Panc1 (cell line): ENCODE data around the gene SH3RF2. TPM values are rescaled to one million over a fixed set of nuclear protein-coding genes. Genes with fewer than 3 reads are reported as not detected.

ENCODE experiments used
- ATAC-seq: fragments of 200-7000 bp; cut with Tn5 transposase; 2 replicates; pipeline ENCODE4 v1.9.1; 2020; ENCODE audit warnings: mild to moderate bottlenecking, moderate library complexity
- BruUV-seq: library from RNA; stranded (reverse); fragments of 400-500 nt; replicated peaks from 2 replicates; lab custom pipeline; 2021; lab: Mats Ljungman, UMichigan
- CTCF ChIA-PET: fragments of 300-600 bp; sonication (Branson Sonifier 250); formaldehyde crosslinking; loops from one replicate; lab custom pipeline; 2022; ENCODE audit warnings: antibody characterized with exemption; lab: Charles Lee
- POLR2A ChIA-PET: fragments of 300-600 bp; sonication (Branson Sonifier 250); formaldehyde crosslinking; loops from one replicate; lab custom pipeline; 2022; ENCODE audit warnings: antibody characterized with exemption; lab: Charles Lee
- DNase-seq: peaks from one replicate; pipeline ENCODE4 v3.0.0-alpha.2; 2010; ENCODE audit warnings: low read depth, low spot score
- H3K27ac ChIP-seq: 2 replicates; pipeline ENCODE4 v1.5.1; 2011; ENCODE audit warnings: mild to moderate bottlenecking, low read length, inconsistent platforms
- H3K27me3 ChIP-seq: fragments of 200-500 bp; sonication (Bioruptor generic); 2 replicates; pipeline ENCODE4 v1.6.0; 2014; ENCODE audit warnings: low read length, inconsistent platforms; ENCODE audit not compliant: control insufficient read depth, insufficient read depth
- H3K36me3 ChIP-seq: fragments of 200-500 bp; sonication (Bioruptor generic); 2 replicates; pipeline ENCODE4 v1.5.1; 2014; ENCODE audit warnings: inconsistent platforms, mild to moderate bottlenecking, low read length, moderate library complexity; ENCODE audit not compliant: control insufficient read depth, insufficient read depth
- H3K4me1 ChIP-seq: 2 replicates; pipeline ENCODE4 v1.5.1; 2011; ENCODE audit warnings: inconsistent platforms, mild to moderate bottlenecking, low read length, moderate library complexity; ENCODE audit not compliant: control insufficient read depth, insufficient read depth
- H3K4me3 ChIP-seq, 2 experiments: 2 replicates each; pipeline ENCODE4 v1.5.1; 2011 to 2012; ENCODE audit warnings: low read depth in 2 of 2, low read length in 2 of 2, mild to moderate bottlenecking in 2 of 2, inconsistent platforms in 1 of 2, moderate library complexity in 1 of 2
- H3K9me3 ChIP-seq: fragments of 200-500 bp; sonication (Bioruptor generic); 2 replicates; pipeline ENCODE4 v1.5.1; 2014; ENCODE audit warnings: low read depth, mild to moderate bottlenecking, inconsistent platforms, low read length, moderate library complexity; ENCODE audit not compliant: control insufficient read depth, insufficient read depth
- POLR2AphosphoS5 ChIP-seq: IDR thresholded peaks from 2 replicates; pipeline ENCODE4 v1.6.1; 2012; ENCODE audit warnings: mild to moderate bottlenecking, low read depth, low read length, moderate library complexity
- SIN3A ChIP-seq: IDR thresholded peaks from 2 replicates; pipeline ENCODE4 v1.6.1; 2012; ENCODE audit warnings: low read depth, mild to moderate bottlenecking, low read length, moderate library complexity, borderline replicate concordance; ENCODE audit not compliant: insufficient read depth
- TCF7L2 ChIP-seq: IDR thresholded peaks from 2 replicates; pipeline ENCODE4 v1.6.1; 2011; ENCODE audit warnings: mild to moderate bottlenecking, low read depth, low read length, inconsistent platforms
- in situ Hi-C: cut with HindIII; loops from 2 replicates; pipeline ENCODE4 v1.10.0; 2016; ENCODE audit warnings: low sequenced_read_pairs, low pct_unique_long_range_greater_than_20kb
- intact Hi-C: fragments of 100-400 bp; cut with micrococcal nuclease; formaldehyde crosslinking; loops from one replicate; pipeline ENCODE4 v1.10.0; 2022; ENCODE audit not compliant: unreplicated experiment
- total RNA-seq: library from RNA; stranded (reverse); gene quantifications from one replicate; pipeline ENCODE4 v1.2.1, GENCODE V29; 2021; ENCODE audit not compliant: unreplicated experiment
- TF ChIP-seq, protein P1 (sequence below), 2 experiments: IDR thresholded peaks; 2 replicates each; pipeline ENCODE4 v1.6.1; 2011 to 2012; ENCODE audit warnings: low read depth in 2 of 2, control low read depth in 1 of 2, low read length in 1 of 2, mild to moderate bottlenecking in 1 of 2, moderate library complexity in 1 of 2; ENCODE audit not compliant: insufficient read depth in 1 of 2
- TF ChIP-seq, protein P2 (sequence below): fragments of 450-650 bp; IDR thresholded peaks from 2 replicates; pipeline ENCODE4 v1.5.1; 2017; ENCODE audit warnings: mild to moderate bottlenecking

The SH3RF2 gene
- total RNA-seq, 1 experiment from 2014 or later = 23.1 TPM

DNA sequence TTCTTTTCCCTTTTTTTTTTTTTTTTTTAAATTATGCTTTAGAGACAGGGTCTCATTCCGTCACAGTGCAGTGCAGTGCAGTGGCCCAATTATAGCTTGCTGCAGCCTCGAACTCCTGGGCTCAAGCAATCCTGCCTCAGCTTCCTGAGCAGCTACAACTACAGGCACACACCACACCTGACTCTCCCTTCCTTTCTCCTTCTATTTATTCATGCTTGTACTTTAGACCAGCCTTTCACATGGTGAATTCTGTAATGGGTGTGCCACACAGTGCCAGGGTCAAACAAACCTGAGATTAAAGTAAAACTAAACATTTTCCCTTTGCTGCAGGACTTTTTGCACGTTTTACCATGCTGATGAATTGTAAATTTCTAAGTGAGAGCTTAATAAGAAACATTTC lies 8.0 kb downstream of the SH3RF2 start:
- Histone ChIP-seq H3K4me3 (no peak overlapping the region), H3K36me3 (no peaks in the 10 kb centered on the region), H3K27me3 (no peaks in the 10 kb centered on the region), H3K27ac (peak overlapping the region; percentile 100; the same call in 1 of the 2 replicates), H3K9me3 (no peaks in the 10 kb centered on the region), H3K4me1 (peaks cover 75% of the 10 kb centered on the region)
- in situ Hi-C loops (no loop called here), intact Hi-C loops (loop anchor here (10.0 kb wide), 1 partner anchor 100 kb away; no protein-coding TSS in a partner anchor)
- no peak for ATAC-seq
- ChIA-PET POLR2A (interaction anchor here (0.6 kb wide), 1 partner anchor 89 kb away, joined by 10 read pairs; no protein-coding TSS in a partner anchor), CTCF (no interaction called here)
- no TSS peak for BruUV-seq
- TF ChIP-seq SIN3A (no peak), POLR2AphosphoS5 (no peak), TCF7L2 (no peak)
- TF ChIP-seq, protein P1, sequence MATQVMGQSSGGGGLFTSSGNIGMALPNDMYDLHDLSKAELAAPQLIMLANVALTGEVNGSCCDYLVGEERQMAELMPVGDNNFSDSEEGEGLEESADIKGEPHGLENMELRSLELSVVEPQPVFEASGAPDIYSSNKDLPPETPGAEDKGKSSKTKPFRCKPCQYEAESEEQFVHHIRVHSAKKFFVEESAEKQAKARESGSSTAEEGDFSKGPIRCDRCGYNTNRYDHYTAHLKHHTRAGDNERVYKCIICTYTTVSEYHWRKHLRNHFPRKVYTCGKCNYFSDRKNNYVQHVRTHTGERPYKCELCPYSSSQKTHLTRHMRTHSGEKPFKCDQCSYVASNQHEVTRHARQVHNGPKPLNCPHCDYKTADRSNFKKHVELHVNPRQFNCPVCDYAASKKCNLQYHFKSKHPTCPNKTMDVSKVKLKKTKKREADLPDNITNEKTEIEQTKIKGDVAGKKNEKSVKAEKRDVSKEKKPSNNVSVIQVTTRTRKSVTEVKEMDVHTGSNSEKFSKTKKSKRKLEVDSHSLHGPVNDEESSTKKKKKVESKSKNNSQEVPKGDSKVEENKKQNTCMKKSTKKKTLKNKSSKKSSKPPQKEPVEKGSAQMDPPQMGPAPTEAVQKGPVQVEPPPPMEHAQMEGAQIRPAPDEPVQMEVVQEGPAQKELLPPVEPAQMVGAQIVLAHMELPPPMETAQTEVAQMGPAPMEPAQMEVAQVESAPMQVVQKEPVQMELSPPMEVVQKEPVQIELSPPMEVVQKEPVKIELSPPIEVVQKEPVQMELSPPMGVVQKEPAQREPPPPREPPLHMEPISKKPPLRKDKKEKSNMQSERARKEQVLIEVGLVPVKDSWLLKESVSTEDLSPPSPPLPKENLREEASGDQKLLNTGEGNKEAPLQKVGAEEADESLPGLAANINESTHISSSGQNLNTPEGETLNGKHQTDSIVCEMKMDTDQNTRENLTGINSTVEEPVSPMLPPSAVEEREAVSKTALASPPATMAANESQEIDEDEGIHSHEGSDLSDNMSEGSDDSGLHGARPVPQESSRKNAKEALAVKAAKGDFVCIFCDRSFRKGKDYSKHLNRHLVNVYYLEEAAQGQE (IDR thresholded peaks at IDR 0.05; ENCODE audit: insufficient read depth in 1 of 2, low read depth in 2 of 2, low read length in 1 of 2) = no peak
- TF ChIP-seq, protein P2, sequence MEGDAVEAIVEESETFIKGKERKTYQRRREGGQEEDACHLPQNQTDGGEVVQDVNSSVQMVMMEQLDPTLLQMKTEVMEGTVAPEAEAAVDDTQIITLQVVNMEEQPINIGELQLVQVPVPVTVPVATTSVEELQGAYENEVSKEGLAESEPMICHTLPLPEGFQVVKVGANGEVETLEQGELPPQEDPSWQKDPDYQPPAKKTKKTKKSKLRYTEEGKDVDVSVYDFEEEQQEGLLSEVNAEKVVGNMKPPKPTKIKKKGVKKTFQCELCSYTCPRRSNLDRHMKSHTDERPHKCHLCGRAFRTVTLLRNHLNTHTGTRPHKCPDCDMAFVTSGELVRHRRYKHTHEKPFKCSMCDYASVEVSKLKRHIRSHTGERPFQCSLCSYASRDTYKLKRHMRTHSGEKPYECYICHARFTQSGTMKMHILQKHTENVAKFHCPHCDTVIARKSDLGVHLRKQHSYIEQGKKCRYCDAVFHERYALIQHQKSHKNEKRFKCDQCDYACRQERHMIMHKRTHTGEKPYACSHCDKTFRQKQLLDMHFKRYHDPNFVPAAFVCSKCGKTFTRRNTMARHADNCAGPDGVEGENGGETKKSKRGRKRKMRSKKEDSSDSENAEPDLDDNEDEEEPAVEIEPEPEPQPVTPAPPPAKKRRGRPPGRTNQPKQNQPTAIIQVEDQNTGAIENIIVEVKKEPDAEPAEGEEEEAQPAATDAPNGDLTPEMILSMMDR = no peak
- DNase-seq = no peak

DNA sequence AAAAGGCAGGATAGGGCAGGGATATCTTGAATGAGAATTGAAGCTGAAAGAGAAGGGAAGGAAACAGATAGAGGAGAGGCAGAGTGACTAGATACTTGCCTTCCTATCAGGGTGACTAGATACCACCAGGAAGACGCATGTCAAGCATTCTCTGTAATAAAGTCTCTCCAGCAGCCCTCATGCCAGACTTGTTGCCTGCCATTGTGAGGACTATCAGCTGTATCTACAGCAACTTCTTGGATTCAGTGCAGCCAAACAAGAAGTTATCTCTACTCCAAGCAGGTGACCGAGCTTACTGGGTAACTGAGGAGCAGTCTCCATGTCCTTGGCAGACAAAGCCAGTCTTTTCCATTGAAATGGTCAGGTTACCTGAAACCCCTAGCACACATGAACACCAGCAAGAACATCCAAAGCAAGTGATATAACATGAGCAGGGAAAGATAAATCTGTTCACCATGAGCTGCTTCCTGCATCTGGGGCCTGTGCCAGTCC lies 9.3 kb downstream of the SH3RF2 start:
- ChIA-PET CTCF (no interaction called here), POLR2A (interaction anchor here (0.6 to 1.0 kb wide), 2 partner anchors 8 to 15 kb away, joined by 3 read pairs; no protein-coding TSS in a partner anchor)
- Histone ChIP-seq H3K4me3 (peak overlapping the region in 1 of 2 experiments; percentile 24; a peak in 2 of 4 replicates), H3K4me1 (peaks cover 65% of the 10 kb centered on the region), H3K27me3 (no peaks in the 10 kb centered on the region), H3K27ac (peak overlapping the region; percentile 80), H3K36me3 (no peaks in the 10 kb centered on the region), H3K9me3 (no peaks in the 10 kb centered on the region)
- TF ChIP-seq, protein P1 (IDR thresholded peaks at IDR 0.05; ENCODE audit: insufficient read depth in 1 of 2, low read depth in 2 of 2, low read length in 1 of 2) = no peak
- TF ChIP-seq TCF7L2 = no peak
- no peak for TF ChIP-seq POLR2AphosphoS5
- TF ChIP-seq, protein P2 = no peak
- no peak for TF ChIP-seq SIN3A
- in situ Hi-C loops (no loop called here), intact Hi-C loops (loop anchor here (10.0 kb wide), 1 partner anchor 99 kb away; no protein-coding TSS in a partner anchor)
- DNase-seq = no peak
- ATAC-seq = peak; percentile 15
- no TSS peak for BruUV-seq
